H1 (cell line): ENCODE data around the gene SLC39A11. TPM values are rescaled to one million over a fixed set of nuclear protein-coding genes. Genes with fewer than 3 reads are reported as not detected.

ENCODE experiments used
- CTCF ChIA-PET: fragments of 300-600 bp; sonication (Branson Sonifier 250); formaldehyde crosslinking; loops from one replicate; lab custom pipeline; 2021; ENCODE audit not compliant: partially characterized antibody; lab: Charles Lee
- POLR2A ChIA-PET: fragments of 300-600 bp; sonication (Branson Sonifier 250); formaldehyde crosslinking; loops from one replicate; lab custom pipeline; 2021; ENCODE audit warnings: inconsistent platforms; ENCODE audit not compliant: partially characterized antibody; lab: Charles Lee
- DNase-seq, 2 experiments: peaks; one replicate each; pipeline versions ENCODE4 v3.0.0 to v3.0.0-alpha.2; 2010 to 2022; ENCODE audit warnings: low spot score in 2 of 2, low read depth in 1 of 2, mixed read lengths in 1 of 2
- FAIRE-seq: peaks from 2 replicates; lab custom pipeline; 2011; peaks lifted over from hg19 to GRCh38; lab: Jason Lieb, UNC
- H2AFZ ChIP-seq: 2 replicates; pipeline ENCODE4 v1.8.1; 2012; ENCODE audit warnings: low read length, inconsistent platforms
- H2AK5ac ChIP-seq: 2 replicates; pipeline ENCODE4 v1.6.1; 2013; ENCODE audit warnings: low read depth, low read length
- H2BK120ac ChIP-seq: replicated peaks from 2 replicates; pipeline ENCODE3; 2013; ENCODE audit warnings: low read depth, low read length, inconsistent platforms
- H2BK12ac ChIP-seq: 2 replicates; pipeline ENCODE4 v1.6.1; 2013; ENCODE audit warnings: low read depth, low read length
- H2BK15ac ChIP-seq: 2 replicates; pipeline ENCODE4 v1.6.1; 2013; ENCODE audit warnings: low read length
- H2BK20ac ChIP-seq: 2 replicates; pipeline ENCODE4 v1.6.1; 2013; ENCODE audit warnings: low read length
- H2BK5ac ChIP-seq: 2 replicates; pipeline ENCODE4 v1.6.1; 2013; ENCODE audit warnings: low read depth, low read length
- H3K14ac ChIP-seq: 2 replicates; pipeline ENCODE4 v1.6.1; 2013; ENCODE audit warnings: inconsistent platforms; ENCODE audit not compliant: insufficient read length
- H3K18ac ChIP-seq: 2 replicates; pipeline ENCODE4 v1.6.1; 2013; ENCODE audit warnings: low read length; ENCODE audit errors: extremely low read depth
- H3K23ac ChIP-seq: 2 replicates; pipeline ENCODE4 v1.6.1; 2013; ENCODE audit warnings: inconsistent platforms; ENCODE audit not compliant: insufficient read length
- H3K23me2 ChIP-seq: 2 replicates; pipeline ENCODE4 v1.6.1; 2013; ENCODE audit warnings: low read depth, low read length
- H3K27ac ChIP-seq: 2 replicates; pipeline ENCODE4 v1.6.1; 2011; ENCODE audit warnings: low read depth, low read length, inconsistent platforms
- H3K27me3 ChIP-seq, 4 experiments: replicated peaks in 1 of 4; 1 replicate in 1 of 4; 2 replicates in 3 of 4; pipeline versions ENCODE4 v1.6.1 to v1.8.1; 2011 to 2013; ENCODE audit warnings: low read length in 3 of 4, mild to moderate bottlenecking in 3 of 4, inconsistent platforms in 2 of 4, mixed read lengths in 2 of 4, moderate library complexity in 1 of 4; ENCODE audit not compliant: control insufficient read depth in 3 of 4, insufficient read depth in 3 of 4; ENCODE audit errors: extremely low read depth in 1 of 4
- H3K36me3 ChIP-seq, 4 experiments: 2 replicates each; pipeline versions ENCODE4 v1.6.1 to v1.8.1; 2011 to 2013; ENCODE audit warnings: mild to moderate bottlenecking in 4 of 4, low read length in 3 of 4, moderate library complexity in 2 of 4, control low read depth in 1 of 4, inconsistent platforms in 1 of 4; ENCODE audit not compliant: insufficient read depth in 4 of 4, control insufficient read depth in 2 of 4
- H3K4ac ChIP-seq: replicated peaks from 2 replicates; pipeline ENCODE3; 2013; ENCODE audit warnings: low read length, low read depth, mixed read lengths, inconsistent platforms; ENCODE audit not compliant: insufficient read length
- H3K4me1 ChIP-seq, 4 experiments: replicated peaks in 1 of 4; 1 replicate in 1 of 4; 2 replicates in 3 of 4; pipeline versions ENCODE4 v1.6.1 to v1.8.1; 2011 to 2013; ENCODE audit warnings: low read length in 3 of 4, inconsistent platforms in 2 of 4, mixed read lengths in 1 of 4; ENCODE audit not compliant: insufficient read depth in 4 of 4, control insufficient read depth in 3 of 4
- H3K4me2 ChIP-seq, 2 experiments: 2 replicates each; pipeline versions ENCODE4 v1.6.1 to v1.8.1; 2011 to 2013; ENCODE audit warnings: low read depth in 2 of 2, low read length in 2 of 2, control low read depth in 1 of 2, inconsistent platforms in 1 of 2, mild to moderate bottlenecking in 1 of 2; ENCODE audit not compliant: insufficient read depth in 1 of 2
- H3K4me3 ChIP-seq, 4 experiments: fragments of 200-600, 300-600 bp in 1 of 4; sonication (generic), shearing (Covaris generic), sonication (Bioruptor Twin) in 1 of 4; 2 replicates each; pipeline versions ENCODE4 v1.5.1 to v1.8.1; 2011 to 2016; ENCODE audit warnings: low read length in 4 of 4, low read depth in 3 of 4, control low read depth in 2 of 4, inconsistent platforms in 2 of 4, mild to moderate bottlenecking in 2 of 4, mixed read lengths in 1 of 4, moderate library complexity in 1 of 4; ENCODE audit not compliant: insufficient read depth in 2 of 4; ENCODE audit errors: extremely low read depth in 1 of 4
- H3K56ac ChIP-seq: replicated peaks from 2 replicates; pipeline ENCODE3; 2013; ENCODE audit warnings: low read depth, mild to moderate bottlenecking, mixed read lengths, low read length, inconsistent platforms; ENCODE audit not compliant: insufficient read length
- H3K79me1 ChIP-seq: 2 replicates; pipeline ENCODE4 v1.6.1; 2013; ENCODE audit warnings: low read depth, low read length, control low read depth
- H3K79me2 ChIP-seq, 2 experiments: 2 replicates each; pipeline versions ENCODE4 v1.6.1 to v1.8.1; 2012 to 2013; ENCODE audit warnings: low read length in 2 of 2, mild to moderate bottlenecking in 2 of 2, inconsistent platforms in 1 of 2; ENCODE audit not compliant: insufficient read depth in 2 of 2, control insufficient read depth in 1 of 2
- H3K9ac ChIP-seq, 4 experiments: replicated peaks in 1 of 4; 1 replicate in 1 of 4; 2 replicates in 3 of 4; pipeline versions ENCODE4 v1.6.1 to v1.8.1; 2011 to 2013; ENCODE audit warnings: low read depth in 3 of 4, low read length in 3 of 4, control low read depth in 2 of 4, mild to moderate bottlenecking in 2 of 4, moderate library complexity in 2 of 4, inconsistent platforms in 1 of 4; ENCODE audit errors: extremely low read depth in 1 of 4
- H3K9me3 ChIP-seq, 2 experiments: 2 replicates each; pipeline versions ENCODE4 v1.6.1 to v1.8.1; 2012 to 2013; ENCODE audit warnings: mild to moderate bottlenecking in 2 of 2, moderate library complexity in 2 of 2, control low read depth in 1 of 2, inconsistent platforms in 1 of 2, low read depth in 1 of 2, low read length in 1 of 2, mixed read lengths in 1 of 2; ENCODE audit not compliant: insufficient read depth in 2 of 2
- H4K20me1 ChIP-seq, 2 experiments: replicated peaks in 1 of 2; 2 replicates each; pipeline versions ENCODE3 to v1.8.1; 2011 to 2013; ENCODE audit warnings: inconsistent platforms in 2 of 2, low read length in 2 of 2, mild to moderate bottlenecking in 1 of 2; ENCODE audit not compliant: insufficient read depth in 2 of 2, control insufficient read depth in 1 of 2
- H4K5ac ChIP-seq: 2 replicates; pipeline ENCODE4 v1.6.1; 2013; ENCODE audit warnings: low read length, low read depth, mixed read lengths, inconsistent platforms; ENCODE audit not compliant: insufficient read length
- H4K8ac ChIP-seq: 2 replicates; pipeline ENCODE4 v1.8.0; 2013; ENCODE audit warnings: mild to moderate bottlenecking, moderate library complexity, low read length, inconsistent platforms; ENCODE audit not compliant: insufficient read depth; ENCODE audit errors: extremely low read depth
- H4K91ac ChIP-seq: replicated peaks from 2 replicates; pipeline ENCODE3; 2013; ENCODE audit warnings: low read length, mixed read lengths, inconsistent platforms; ENCODE audit not compliant: insufficient read length
- CHD1 ChIP-seq: IDR thresholded peaks from 2 replicates; pipeline ENCODE4 v1.6.1; 2012; ENCODE audit warnings: low read depth, low read length, improper control_type of control experiment
- CHD2 ChIP-seq: IDR thresholded peaks from 2 replicates; pipeline ENCODE4 v1.6.1; 2012; ENCODE audit warnings: low read length, improper control_type of control experiment
- HDAC2 ChIP-seq, 2 experiments: fragments of 300-600 bp in 1 of 2; sonication (generic) in 1 of 2; IDR thresholded peaks; 2 replicates each; pipeline ENCODE4 v1.6.1; 2011 to 2012; ENCODE audit warnings: low read depth in 2 of 2, low read length in 2 of 2, mild to moderate bottlenecking in 2 of 2, moderate library complexity in 2 of 2, borderline replicate concordance in 1 of 2, inconsistent platforms in 1 of 2
- MAFK ChIP-seq: IDR thresholded peaks from 2 replicates; pipeline ENCODE4 v1.6.1; 2012; ENCODE audit warnings: low read depth, mild to moderate bottlenecking, improper control_type of control experiment, low read length
- POU5F1 ChIP-seq: IDR thresholded peaks from 2 replicates; pipeline ENCODE4 v1.6.1; 2011; ENCODE audit warnings: low read depth, mild to moderate bottlenecking, low read length, moderate library complexity
- RFX5 ChIP-seq: IDR thresholded peaks from 2 replicates; pipeline ENCODE4 v1.6.1; 2011; ENCODE audit warnings: low read depth, low read length, improper control_type of control experiment, borderline replicate concordance
- SP2 ChIP-seq: IDR thresholded peaks from 2 replicates; pipeline ENCODE4 v1.6.1; 2012; ENCODE audit warnings: mild to moderate bottlenecking, low read length, inconsistent platforms
- SUZ12 ChIP-seq: fragments of 200-600 bp; sonication (generic); IDR thresholded peaks from 2 replicates; pipeline ENCODE4 v1.6.1; 2012; ENCODE audit warnings: mild to moderate bottlenecking, inconsistent platforms, low read length, moderate library complexity, mixed read lengths
- YY1 ChIP-seq: IDR thresholded peaks from 2 replicates; pipeline ENCODE4 v1.6.1; 2011; ENCODE audit warnings: low read depth, mild to moderate bottlenecking, low read length
- ZNF274 ChIP-seq: IDR thresholded peaks from 2 replicates; pipeline ENCODE4 v1.7.0; 2012; ENCODE audit warnings: low read length, borderline replicate concordance; ENCODE audit errors: extremely low read depth
- WGBS, 2 experiments: shearing (Covaris generic) in 1 of 2; methylation state at CpG; one replicate each; pipeline versions ENCODE4 v1.1.6 to v1.1.7; 2013 to 2015; ENCODE audit warnings: low lambda C conversion rate in 2 of 2, mixed read lengths in 2 of 2, inconsistent platforms in 1 of 2, low coverage in 1 of 2, missing lambda C conversion rate in 1 of 2; ENCODE audit not compliant: insufficient replicate concordance in 2 of 2, insufficient coverage in 1 of 2, insufficient read length in 1 of 2; ENCODE audit errors: extremely low coverage in 1 of 2, missing lambda C conversion rate in 1 of 2; 5-methylcytosine and 5-hydroxymethylcytosine counted together
- polyA plus RNA-seq, 7 experiments: library from polyadenylated mRNA; depleted of rRNA in 3 of 7; stranded (reverse) in 5 of 7; unstranded in 2 of 7; fragments of >200 nt in 5 of 7; fragments of 200-250 nt in 2 of 7; gene quantifications; 1 replicate in 5 of 7; 2 replicates in 1 of 7; 4 replicates in 1 of 7; pipeline versions ENCODE4 v1.2.1 to v1.2.3, GENCODE V29; 2011 to 2013; ENCODE audit warnings: missing spikeins in 2 of 7, mixed read lengths in 2 of 7
- total RNA-seq: library from RNA; stranded (reverse); fragmentation: NEBNext Ultra II Directional; extraction: Animal tissue kit (Norgen Biotek cat#: 25700); gene quantifications from 2 replicates; pipeline ENCODE4 v1.2.1, GENCODE V29; 2021
- TF ChIP-seq, protein P1 (sequence below), 3 experiments: IDR thresholded peaks; 1 replicate in 2 of 3; 2 replicates in 1 of 3; pipeline versions ENCODE4 v1.5.1 to v1.6.1; 2011; ENCODE audit warnings: low read length in 3 of 3, mild to moderate bottlenecking in 3 of 3, inconsistent platforms in 2 of 3, low read depth in 1 of 3, moderate library complexity in 1 of 3; ENCODE audit not compliant: insufficient read depth in 1 of 3; ENCODE audit errors: control extremely low read depth in 1 of 3

Gene SLC39A11
- total and polyA plus RNA-seq, 2 of the 8 experiments (the other 6 are each of a cell fraction or from before 2014, with no cell fraction given), result 12.2 to 19.6 TPM

DNA sequence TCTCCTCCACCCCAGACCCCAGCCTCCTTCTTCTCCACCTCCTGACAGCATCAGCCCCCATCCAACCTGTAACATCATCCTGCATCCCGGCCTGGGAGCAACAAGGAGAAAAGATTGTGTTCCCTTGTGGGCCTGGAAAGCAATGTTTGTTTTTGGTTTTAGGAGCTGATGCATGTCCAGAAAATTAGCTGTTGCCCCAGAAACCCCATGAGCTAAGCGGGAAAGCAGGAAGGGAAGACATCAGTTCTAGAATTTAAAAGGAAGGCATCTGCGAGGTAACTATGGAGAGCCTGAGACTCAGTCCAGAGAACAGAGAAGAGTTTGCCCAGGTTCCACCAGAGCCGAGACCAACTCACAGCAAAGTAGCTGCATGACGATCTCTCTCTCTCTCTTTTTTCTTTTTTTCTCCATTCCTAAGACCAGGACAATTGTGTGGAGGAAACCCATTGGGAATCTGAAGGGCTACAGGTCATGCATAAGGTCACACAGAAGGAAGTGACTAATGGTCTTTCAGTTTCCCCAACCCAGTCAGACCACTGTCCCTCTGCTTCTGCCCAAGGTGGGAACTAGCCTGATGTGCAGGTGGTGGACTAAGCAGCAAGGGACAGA is 124.4 kb downstream of the SLC39A11 start:
- H4K20me1 ChIP-seq, result no peaks in the 10 kb centered on the region
- H3K79me1 ChIP-seq, result no peaks in the 10 kb centered on the region
- H2BK5ac ChIP-seq, result no peak overlapping the region
- H3K18ac ChIP-seq, result no peak overlapping the region
- H3K79me2 ChIP-seq, result no peaks in the 10 kb centered on the region
- no peak overlapping the region for H4K91ac ChIP-seq
- no peaks in the 10 kb centered on the region for H3K23me2 ChIP-seq
- H3K56ac ChIP-seq, result no peak overlapping the region
- H3K23ac ChIP-seq, result no peak overlapping the region
- H2BK120ac ChIP-seq, result no peak overlapping the region
- H3K27ac ChIP-seq, result no peak overlapping the region
- peak overlapping the region; percentile 29; the same call in 1 of the 2 replicates for H2BK12ac ChIP-seq
- no peak overlapping the region for H4K8ac ChIP-seq
- H3K14ac ChIP-seq, result no peak overlapping the region
- no peaks in the 10 kb centered on the region for H3K27me3 ChIP-seq
- H3K4me3 ChIP-seq, result no peak overlapping the region
- ChIA-PET CTCF (interaction anchor here (0.7 to 1.7 kb wide), 7 partner anchors 15 to 249 kb away, joined by 3 to 9 read pairs (median 3); no protein-coding TSS in a partner anchor), POLR2A (no interaction called here)
- H2BK20ac ChIP-seq, result no peak overlapping the region
- H3K9me3 ChIP-seq, result peaks cover 0 to 4% of the 10 kb centered on the region in 2 experiments; a peak in 1 of 4 replicates
- H3K4ac ChIP-seq, result no peak overlapping the region
- no peak overlapping the region for H2AK5ac ChIP-seq
- peaks cover 3 to 11% (median 5%) of the 10 kb centered on the region in 4 experiments; a peak in 6 of 7 replicates for H3K4me1 ChIP-seq
- H3K9ac ChIP-seq, result no peak overlapping the region
- TF ChIP-seq CHD1, result no peak
- TF ChIP-seq YY1, result no peak
- no peak for TF ChIP-seq HDAC2 (IDR thresholded peaks at IDR 0.05; ENCODE audit: borderline replicate concordance in 1 of 2, low read depth in 2 of 2, low read length in 2 of 2)
- no peak for TF ChIP-seq MAFK
- TF ChIP-seq ZNF274, result no peak
- no peak for TF ChIP-seq CHD2
- no peak for TF ChIP-seq RFX5
- TF ChIP-seq POU5F1, result no peak
- TF ChIP-seq, protein P1, sequence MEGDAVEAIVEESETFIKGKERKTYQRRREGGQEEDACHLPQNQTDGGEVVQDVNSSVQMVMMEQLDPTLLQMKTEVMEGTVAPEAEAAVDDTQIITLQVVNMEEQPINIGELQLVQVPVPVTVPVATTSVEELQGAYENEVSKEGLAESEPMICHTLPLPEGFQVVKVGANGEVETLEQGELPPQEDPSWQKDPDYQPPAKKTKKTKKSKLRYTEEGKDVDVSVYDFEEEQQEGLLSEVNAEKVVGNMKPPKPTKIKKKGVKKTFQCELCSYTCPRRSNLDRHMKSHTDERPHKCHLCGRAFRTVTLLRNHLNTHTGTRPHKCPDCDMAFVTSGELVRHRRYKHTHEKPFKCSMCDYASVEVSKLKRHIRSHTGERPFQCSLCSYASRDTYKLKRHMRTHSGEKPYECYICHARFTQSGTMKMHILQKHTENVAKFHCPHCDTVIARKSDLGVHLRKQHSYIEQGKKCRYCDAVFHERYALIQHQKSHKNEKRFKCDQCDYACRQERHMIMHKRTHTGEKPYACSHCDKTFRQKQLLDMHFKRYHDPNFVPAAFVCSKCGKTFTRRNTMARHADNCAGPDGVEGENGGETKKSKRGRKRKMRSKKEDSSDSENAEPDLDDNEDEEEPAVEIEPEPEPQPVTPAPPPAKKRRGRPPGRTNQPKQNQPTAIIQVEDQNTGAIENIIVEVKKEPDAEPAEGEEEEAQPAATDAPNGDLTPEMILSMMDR (IDR thresholded peaks at IDR 0.05; ENCODE audit: control extremely low read depth in 1 of 3, insufficient read depth in 1 of 3, low read depth in 1 of 3, low read length in 3 of 3), result no peak
- no peak for TF ChIP-seq SUZ12
- no peak for TF ChIP-seq SP2
- H4K5ac ChIP-seq, result no peak overlapping the region
- WGBS, 2 experiments, result 83% methylated on average over 5 of the region's 5 CpGs; no CpG with 5 or more reads in 1 of the 2 experiments
- H2BK15ac ChIP-seq, result no peak overlapping the region
- no peaks in the 10 kb centered on the region for H3K36me3 ChIP-seq
- DNase-seq (no peak), FAIRE-seq (no peak)
- H3K4me2 ChIP-seq, result no peak overlapping the region
- H2AFZ ChIP-seq, result no peak overlapping the region
